Measurements from ENCODE around the gene NELL1. TPM values are rescaled to one million over a fixed set of nuclear protein-coding genes. Genes with fewer than 3 reads are reported as not detected.

NELL1 gene
- total RNA-seq, 1 donor from 2014 or later: 0.45 TPM

GRCh38 chr11:20671856-20672546 lies 2.6 kb downstream of the NELL1 start:
- Histone ChIP-seq H3K4me1 (ENCODE audit: insufficient read depth, low read length) (no peaks in the 10 kb centered on the region), H3K9ac (ENCODE audit: low read length) (no peak overlapping the region), H2AFZ (ENCODE audit: low read depth, low read length) (no peak overlapping the region), H4K20me1 (ENCODE audit: insufficient read depth, low read length) (no peaks in the 10 kb centered on the region), H3K4me2 (ENCODE audit: low read length) (no peak overlapping the region), H3K27me3 (ENCODE audit: insufficient read depth, low read length) (peaks cover 47% of the 10 kb centered on the region), H3K9me3 (ENCODE audit: insufficient read depth, low read depth, low read length) (no peaks in the 10 kb centered on the region), H3K27ac (ENCODE audit: low read depth, low read length) (no peak overlapping the region), H3K4me3 (ENCODE audit: insufficient read depth, low read depth, low read length) (no peak overlapping the region), H3K79me2 (ENCODE audit: insufficient read depth, low read length) (no peaks in the 10 kb centered on the region), H3K36me3 (ENCODE audit: insufficient read depth, low read length) (no peaks in the 10 kb centered on the region)
- no peaks in the 10 kb centered on the region for H3K9me3 Mint-ChIP-seq (ENCODE audit: unreplicated experiment)
- peaks cover 70% of the 10 kb centered on the region for H3K27me3 Mint-ChIP-seq (ENCODE audit: low read depth, unreplicated experiment)
- H3K4me3 Mint-ChIP-seq (ENCODE audit: unreplicated experiment): no peak overlapping the region
- peak; percentile 13 for TF ChIP-seq CTCF (IDR thresholded peaks at IDR 0.05; ENCODE audit: insufficient read depth, low read depth, low read length)
- TF ChIP-seq EZH2 (IDR thresholded peaks at IDR 0.05; ENCODE audit: insufficient read depth, low read length): no peak
- no peak for FAIRE-seq
- DNase-seq (ENCODE audit: low read depth): no peak
- H3K27ac Mint-ChIP-seq (ENCODE audit: unreplicated experiment): no peak overlapping the region
- peaks cover 4% of the 10 kb centered on the region for H3K4me1 Mint-ChIP-seq (ENCODE audit: low read depth, unreplicated experiment)
- no peaks in the 10 kb centered on the region for H3K36me3 Mint-ChIP-seq (ENCODE audit: low read depth, unreplicated experiment)

- Histone ChIP-seq H2AFZ (ENCODE audit: low read depth, low read length) (no peak overlapping the region), H3K4me1 (ENCODE audit: insufficient read depth, low read length) (no peaks in the 10 kb centered on the region), H3K36me3 (ENCODE audit: insufficient read depth, low read length) (no peaks in the 10 kb centered on the region), H3K27ac (ENCODE audit: low read depth, low read length) (no peak overlapping the region), H3K4me2 (ENCODE audit: low read length) (no peak overlapping the region), H3K9me3 (ENCODE audit: insufficient read depth, low read depth, low read length) (no peaks in the 10 kb centered on the region), H3K79me2 (ENCODE audit: insufficient read depth, low read length) (no peaks in the 10 kb centered on the region), H4K20me1 (ENCODE audit: insufficient read depth, low read length) (no peaks in the 10 kb centered on the region), H3K27me3 (ENCODE audit: insufficient read depth, low read length) (peaks cover 41% of the 10 kb centered on the region), H3K4me3 (ENCODE audit: insufficient read depth, low read depth, low read length) (no peak overlapping the region), H3K9ac (ENCODE audit: low read length) (no peak overlapping the region)
- H3K4me1 Mint-ChIP-seq (ENCODE audit: low read depth, unreplicated experiment): peaks cover 4% of the 10 kb centered on the region
- FAIRE-seq (no peak), DNase-seq (ENCODE audit: low read depth) (no peak)
- H3K27ac Mint-ChIP-seq (ENCODE audit: unreplicated experiment): no peak overlapping the region
- no peaks in the 10 kb centered on the region for H3K9me3 Mint-ChIP-seq (ENCODE audit: unreplicated experiment)
- no peak overlapping the region for H3K4me3 Mint-ChIP-seq (ENCODE audit: unreplicated experiment)
- no peaks in the 10 kb centered on the region for H3K36me3 Mint-ChIP-seq (ENCODE audit: low read depth, unreplicated experiment)
- peaks cover 64% of the 10 kb centered on the region for H3K27me3 Mint-ChIP-seq (ENCODE audit: low read depth, unreplicated experiment)
- TF ChIP-seq CTCF (IDR thresholded peaks at IDR 0.05; ENCODE audit: insufficient read depth, low read depth, low read length) (peak; percentile 8), EZH2 (IDR thresholded peaks at IDR 0.05; ENCODE audit: insufficient read depth, low read length) (no peak)
Measured at GRCh38 chr11:20672575-20672974, 3.2 kb downstream of the NELL1 start.

GRCh38 chr11:20676658-20677057 lies 7.3 kb downstream of the NELL1 start:
- H4K20me1 ChIP-seq (ENCODE audit: insufficient read depth, low read length): no peaks in the 10 kb centered on the region
- no peak for TF ChIP-seq CTCF (IDR thresholded peaks at IDR 0.05; ENCODE audit: insufficient read depth, low read depth, low read length)
- no peak for TF ChIP-seq EZH2 (IDR thresholded peaks at IDR 0.05; ENCODE audit: insufficient read depth, low read length)
- no peak overlapping the region for H3K27ac ChIP-seq (ENCODE audit: low read depth, low read length)
- H3K27me3 ChIP-seq (ENCODE audit: insufficient read depth, low read length): peaks cover 7% of the 10 kb centered on the region
- FAIRE-seq (no peak), DNase-seq (ENCODE audit: low read depth) (no peak)
- H3K9ac ChIP-seq (ENCODE audit: low read length): no peak overlapping the region
- H3K79me2 ChIP-seq (ENCODE audit: insufficient read depth, low read length): no peaks in the 10 kb centered on the region
- no peaks in the 10 kb centered on the region for H3K36me3 ChIP-seq (ENCODE audit: insufficient read depth, low read length)
- no peaks in the 10 kb centered on the region for H3K4me1 ChIP-seq (ENCODE audit: insufficient read depth, low read length)
- no peaks in the 10 kb centered on the region for H3K9me3 ChIP-seq (ENCODE audit: insufficient read depth, low read depth, low read length)
- no peak overlapping the region for H3K4me3 ChIP-seq (ENCODE audit: insufficient read depth, low read depth, low read length)
- no peak overlapping the region for H3K4me2 ChIP-seq (ENCODE audit: low read length)
- no peaks in the 10 kb centered on the region for H3K9me3 Mint-ChIP-seq (ENCODE audit: unreplicated experiment)
- peaks cover 31% of the 10 kb centered on the region for H3K27me3 Mint-ChIP-seq (ENCODE audit: low read depth, unreplicated experiment)
- no peak overlapping the region for H3K4me3 Mint-ChIP-seq (ENCODE audit: unreplicated experiment)
- H3K4me1 Mint-ChIP-seq (ENCODE audit: low read depth, unreplicated experiment): no peaks in the 10 kb centered on the region
- H3K36me3 Mint-ChIP-seq (ENCODE audit: low read depth, unreplicated experiment): no peaks in the 10 kb centered on the region
- H3K27ac Mint-ChIP-seq (ENCODE audit: unreplicated experiment): no peak overlapping the region
- no peak overlapping the region for H2AFZ ChIP-seq (ENCODE audit: low read depth, low read length)

Measured in astrocyte (in vitro differentiated cells and primary cell).